GM18498 (cell line): ENCODE measurements around the gene SHISA9.

ENCODE experiments used
- ATAC-seq: cut with Tn5 transposase; IDR thresholded peaks from one replicate; pipeline ENCODE4 v1.9.1; 2021; ENCODE audit warnings: mild to moderate bottlenecking, moderate library complexity; ENCODE audit not compliant: unreplicated experiment

Gene SHISA9

GRCh38 chr16:13063457-13063856 lies 162.1 kb downstream of the SHISA9 start:
- ATAC-seq = no peak

GRCh38 chr16:13064821-13065220 lies 163.4 kb downstream of the SHISA9 start:
- no peak for ATAC-seq

GRCh38 chr16:13067648-13068047 lies 166.2 kb downstream of the SHISA9 start:
- no peak for ATAC-seq

- no peak for ATAC-seq
Measured at GRCh38 chr16:13068912-13069583, 167.7 kb downstream of the SHISA9 start.

- ATAC-seq = no peak
Measured at GRCh38 chr16:13070268-13070667, 168.9 kb downstream of the SHISA9 start.

GRCh38 chr16:13076878-13077277 lies 175.5 kb downstream of the SHISA9 start:
- no peak for ATAC-seq

- ATAC-seq = no peak
Measured at GRCh38 chr16:13077816-13078215, 176.4 kb downstream of the SHISA9 start.

GRCh38 chr16:13080531-13080930 lies 179.1 kb downstream of the SHISA9 start:
- ATAC-seq = no peak

GRCh38 chr16:13081825-13082331 lies 180.5 kb downstream of the SHISA9 start:
- ATAC-seq = no peak

GRCh38 chr16:13083681-13084080 lies 182.3 kb downstream of the SHISA9 start:
- ATAC-seq = no peak

- no peak for ATAC-seq
Measured at GRCh38 chr16:13084331-13084730, 182.9 kb downstream of the SHISA9 start.

GRCh38 chr16:13093661-13094060 lies 192.3 kb downstream of the SHISA9 start:
- no peak for ATAC-seq

GRCh38 chr16:13095061-13095460 lies 193.7 kb downstream of the SHISA9 start:
- ATAC-seq = no peak

GRCh38 chr16:13098536-13098935 lies 197.1 kb downstream of the SHISA9 start:
- no peak for ATAC-seq

GRCh38 chr16:13099822-13100221 lies 198.4 kb downstream of the SHISA9 start:
- ATAC-seq = no peak

GRCh38 chr16:13100970-13101369 lies 199.6 kb downstream of the SHISA9 start:
- no peak for ATAC-seq

- ATAC-seq = no peak
Measured at GRCh38 chr16:13101828-13102227, 200.4 kb downstream of the SHISA9 start.

GRCh38 chr16:13102401-13102800 lies 201.0 kb downstream of the SHISA9 start:
- no peak for ATAC-seq

- ATAC-seq = no peak
Measured at GRCh38 chr16:13103831-13104530, 202.6 kb downstream of the SHISA9 start.

GRCh38 chr16:13104772-13105171 lies 203.4 kb downstream of the SHISA9 start:
- ATAC-seq = no peak

- no peak for ATAC-seq
Measured at GRCh38 chr16:13105427-13105826, 204.0 kb downstream of the SHISA9 start.

GRCh38 chr16:13106464-13106863 lies 205.1 kb downstream of the SHISA9 start:
- no peak for ATAC-seq
